Upper lobe of left lung (tissue), 4 donors: Measurements from ENCODE around the gene SORL1.

ENCODE experiments used
- EP300 ChIP-seq, 4 donors: sonication (generic); formaldehyde crosslinking; IDR thresholded peaks; one replicate each; pipeline ENCODE4 v1.5.1; 2017; ENCODE audit warnings: antibody characterized with exemption in 4 of 4, control low read depth in 2 of 4
- POLR2A ChIP-seq, 4 donors: fragments of 450-650 bp; IDR thresholded peaks; one replicate each; pipeline ENCODE4 v1.5.1; 2016 to 2017; ENCODE audit warnings: antibody characterized with exemption in 4 of 4, mild to moderate bottlenecking in 2 of 4
- TF ChIP-seq, protein P1 (sequence below), 6 experiments: fragments of 450-650 bp in 4 of 6; fragments of 200-600 bp in 2 of 6; sonication (generic) in 2 of 6; IDR thresholded peaks; one replicate each; pipeline ENCODE4 v1.5.1; 2016 to 2019; ENCODE audit warnings: antibody characterized with exemption in 6 of 6

DNA sequence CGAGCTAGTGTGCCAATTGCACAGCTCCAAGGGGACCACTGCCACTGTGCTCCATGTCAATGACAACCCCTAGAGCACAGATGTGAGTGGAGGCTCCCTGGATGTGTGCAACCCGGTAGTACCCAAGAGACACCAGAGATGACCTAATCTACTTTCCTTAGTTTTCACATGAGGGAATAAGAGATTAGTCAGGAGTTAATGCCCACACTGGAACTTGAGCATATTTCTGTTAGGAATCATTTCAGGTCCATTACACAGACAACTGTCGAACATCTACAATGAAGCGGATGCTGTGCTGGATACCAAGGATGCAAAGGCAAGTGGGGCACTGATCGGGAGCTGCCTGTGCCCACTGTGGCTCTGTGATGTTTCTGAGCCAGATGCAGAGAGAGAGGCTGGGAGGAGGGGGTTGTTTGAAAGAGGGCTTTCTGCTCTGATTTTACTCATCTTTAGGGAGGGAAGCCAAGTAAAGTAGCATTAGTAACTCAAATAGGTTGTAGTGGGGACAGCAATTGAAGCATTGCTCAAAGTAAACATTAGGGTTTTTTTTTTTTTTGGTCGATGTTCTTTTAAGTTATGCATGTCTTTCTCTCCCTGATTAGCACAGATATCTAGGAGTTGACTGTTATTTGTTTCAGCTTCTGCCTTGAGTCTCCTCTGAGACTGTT lies 83.1 kb downstream of the SORL1 start:
- TF ChIP-seq, protein P1, sequence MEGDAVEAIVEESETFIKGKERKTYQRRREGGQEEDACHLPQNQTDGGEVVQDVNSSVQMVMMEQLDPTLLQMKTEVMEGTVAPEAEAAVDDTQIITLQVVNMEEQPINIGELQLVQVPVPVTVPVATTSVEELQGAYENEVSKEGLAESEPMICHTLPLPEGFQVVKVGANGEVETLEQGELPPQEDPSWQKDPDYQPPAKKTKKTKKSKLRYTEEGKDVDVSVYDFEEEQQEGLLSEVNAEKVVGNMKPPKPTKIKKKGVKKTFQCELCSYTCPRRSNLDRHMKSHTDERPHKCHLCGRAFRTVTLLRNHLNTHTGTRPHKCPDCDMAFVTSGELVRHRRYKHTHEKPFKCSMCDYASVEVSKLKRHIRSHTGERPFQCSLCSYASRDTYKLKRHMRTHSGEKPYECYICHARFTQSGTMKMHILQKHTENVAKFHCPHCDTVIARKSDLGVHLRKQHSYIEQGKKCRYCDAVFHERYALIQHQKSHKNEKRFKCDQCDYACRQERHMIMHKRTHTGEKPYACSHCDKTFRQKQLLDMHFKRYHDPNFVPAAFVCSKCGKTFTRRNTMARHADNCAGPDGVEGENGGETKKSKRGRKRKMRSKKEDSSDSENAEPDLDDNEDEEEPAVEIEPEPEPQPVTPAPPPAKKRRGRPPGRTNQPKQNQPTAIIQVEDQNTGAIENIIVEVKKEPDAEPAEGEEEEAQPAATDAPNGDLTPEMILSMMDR (IDR thresholded peaks at IDR 0.05) = no peak
- TF ChIP-seq POLR2A (IDR thresholded peaks at IDR 0.05) (no peak), EP300 (IDR thresholded peaks at IDR 0.05) (no peak)
